Activated naive CD8-positive, alpha-beta T cell treated with anti-CD3 and anti-CD28 coated beads for 36 hours (primary cell): Measurements from ENCODE around the gene MLLT3. TPM values are rescaled to one million over a fixed set of nuclear protein-coding genes. Genes with fewer than 3 reads are reported as not detected.

ENCODE experiments used
- DNase-seq: peaks from one replicate; pipeline ENCODE4 v3.0.0; 2021
- H3K27ac Mint-ChIP-seq: one replicate; pipeline ENCODE4 v1.8.0; 2022; ENCODE audit warnings: mild to moderate bottlenecking, moderate library complexity, mixed read lengths
- H3K27me3 Mint-ChIP-seq: one replicate; pipeline ENCODE4 v1.8.0; 2022; ENCODE audit warnings: mild to moderate bottlenecking, mixed read lengths
- H3K36me3 Mint-ChIP-seq: one replicate; pipeline ENCODE4 v1.8.0; 2021; ENCODE audit warnings: mild to moderate bottlenecking, mixed read lengths
- H3K4me1 Mint-ChIP-seq: one replicate; pipeline ENCODE4 v1.8.0; 2021; ENCODE audit warnings: mixed read lengths
- H3K4me3 Mint-ChIP-seq: one replicate; pipeline ENCODE4 v1.8.0; 2022; ENCODE audit warnings: mild to moderate bottlenecking, moderate library complexity, mixed read lengths
- H3K9me3 Mint-ChIP-seq: one replicate; pipeline ENCODE4 v1.8.0; 2022; ENCODE audit warnings: mixed read lengths
- total RNA-seq, 2 experiments: library from RNA; stranded (reverse); gene quantifications; one replicate each; pipeline ENCODE4 v1.2.3, GENCODE V29; 2021

MLLT3 gene
- total RNA-seq, 2 experiments from 2014 or later = 68.0 to 69.9 TPM

GRCh38 chr9:20540169-20540863 lies 82.0 kb downstream of the MLLT3 start:
- Mint-ChIP-seq H3K27me3 (no peaks in the 10 kb centered on the region), H3K27ac (no peak overlapping the region), H3K4me1 (peaks cover 49% of the 10 kb centered on the region), H3K9me3 (peaks cover 29% of the 10 kb centered on the region), H3K36me3 (peaks cover 57% of the 10 kb centered on the region), H3K4me3 (no peak overlapping the region)
- DNase-seq = no peak

GRCh38 chr9:20538956-20539355 lies 83.3 kb downstream of the MLLT3 start:
- H3K27ac Mint-ChIP-seq = no peak overlapping the region
- peaks cover 43% of the 10 kb centered on the region for H3K4me1 Mint-ChIP-seq
- no peak overlapping the region for H3K4me3 Mint-ChIP-seq

GRCh38 chr9:20538092-20538491 lies 84.2 kb downstream of the MLLT3 start:
- no peak overlapping the region for H3K27ac Mint-ChIP-seq
- peaks cover 39% of the 10 kb centered on the region for H3K4me1 Mint-ChIP-seq
- peaks cover 49% of the 10 kb centered on the region for H3K36me3 Mint-ChIP-seq
- H3K27me3 Mint-ChIP-seq = no peaks in the 10 kb centered on the region
- peaks cover 28% of the 10 kb centered on the region for H3K9me3 Mint-ChIP-seq
- no peak for DNase-seq
- H3K4me3 Mint-ChIP-seq = no peak overlapping the region

More at GRCh38 chr9:20538956-20539355, 83.3 kb downstream of the MLLT3 start:
- no peaks in the 10 kb centered on the region for H3K27me3 Mint-ChIP-seq
- no peak for DNase-seq
- peaks cover 28% of the 10 kb centered on the region for H3K9me3 Mint-ChIP-seq
- peaks cover 51% of the 10 kb centered on the region for H3K36me3 Mint-ChIP-seq

GRCh38 chr9:20537294-20537693 lies 85.0 kb downstream of the MLLT3 start:
- Mint-ChIP-seq H3K27me3 (no peaks in the 10 kb centered on the region), H3K27ac (no peak overlapping the region), H3K36me3 (peaks cover 43% of the 10 kb centered on the region), H3K9me3 (peaks cover 27% of the 10 kb centered on the region), H3K4me1 (peaks cover 31% of the 10 kb centered on the region), H3K4me3 (no peak overlapping the region)
- DNase-seq = no peak

- Mint-ChIP-seq H3K27ac (no peak overlapping the region), H3K4me1 (peaks cover 50% of the 10 kb centered on the region), H3K9me3 (peaks cover 2% of the 10 kb centered on the region), H3K27me3 (no peaks in the 10 kb centered on the region), H3K4me3 (no peak overlapping the region), H3K36me3 (peaks cover 13% of the 10 kb centered on the region)
- DNase-seq = no peak
These were observed 89.7 kb downstream of the MLLT3 start for GRCh38 chr9:20532584-20532983.

- DNase-seq = no peak
- no peaks in the 10 kb centered on the region for H3K27me3 Mint-ChIP-seq
- peaks cover 60% of the 10 kb centered on the region for H3K4me1 Mint-ChIP-seq
- H3K9me3 Mint-ChIP-seq = peaks cover 2% of the 10 kb centered on the region
- H3K36me3 Mint-ChIP-seq = peaks cover 13% of the 10 kb centered on the region
- no peak overlapping the region for H3K27ac Mint-ChIP-seq
- no peak overlapping the region for H3K4me3 Mint-ChIP-seq
These were observed 92.5 kb downstream of the MLLT3 start for GRCh38 chr9:20529837-20530236.

GRCh38 chr9:20528253-20528652 lies 94.0 kb downstream of the MLLT3 start:
- H3K27ac Mint-ChIP-seq = no peak overlapping the region
- no peaks in the 10 kb centered on the region for H3K9me3 Mint-ChIP-seq
- H3K4me3 Mint-ChIP-seq = no peak overlapping the region
- no peaks in the 10 kb centered on the region for H3K27me3 Mint-ChIP-seq
- H3K4me1 Mint-ChIP-seq = peaks cover 64% of the 10 kb centered on the region
- H3K36me3 Mint-ChIP-seq = peaks cover 14% of the 10 kb centered on the region
- DNase-seq = no peak

- Mint-ChIP-seq H3K9me3 (no peaks in the 10 kb centered on the region), H3K27me3 (no peaks in the 10 kb centered on the region), H3K4me1 (peaks cover 72% of the 10 kb centered on the region), H3K27ac (no peak overlapping the region), H3K4me3 (no peak overlapping the region), H3K36me3 (peaks cover 18% of the 10 kb centered on the region)
- DNase-seq = no peak
These were observed 95.6 kb downstream of the MLLT3 start for GRCh38 chr9:20526500-20527319.

GRCh38 chr9:20524776-20525175 lies 97.5 kb downstream of the MLLT3 start:
- H3K27me3 Mint-ChIP-seq = no peaks in the 10 kb centered on the region
- peaks cover 73% of the 10 kb centered on the region for H3K4me1 Mint-ChIP-seq
- H3K36me3 Mint-ChIP-seq = peaks cover 24% of the 10 kb centered on the region
- no peaks in the 10 kb centered on the region for H3K9me3 Mint-ChIP-seq
- no peak for DNase-seq
- H3K27ac Mint-ChIP-seq = no peak overlapping the region
- no peak overlapping the region for H3K4me3 Mint-ChIP-seq

- H3K36me3 Mint-ChIP-seq = peaks cover 36% of the 10 kb centered on the region
- peaks cover 66% of the 10 kb centered on the region for H3K4me1 Mint-ChIP-seq
- no peaks in the 10 kb centered on the region for H3K27me3 Mint-ChIP-seq
- DNase-seq = no peak
- no peak overlapping the region for H3K4me3 Mint-ChIP-seq
- peaks cover under 1% of the 10 kb centered on the region for H3K9me3 Mint-ChIP-seq
- no peak overlapping the region for H3K27ac Mint-ChIP-seq
These were observed 103.6 kb downstream of the MLLT3 start for GRCh38 chr9:20518737-20519136.

GRCh38 chr9:20513126-20513913 lies 109.0 kb downstream of the MLLT3 start:
- Mint-ChIP-seq H3K4me1 (peaks cover 70% of the 10 kb centered on the region), H3K36me3 (peaks cover 33% of the 10 kb centered on the region), H3K27me3 (no peaks in the 10 kb centered on the region), H3K27ac (peak overlapping the region; percentile 26), H3K9me3 (peaks cover 4% of the 10 kb centered on the region), H3K4me3 (no peak overlapping the region)
- no peak for DNase-seq

GRCh38 chr9:20512636-20513035 lies 109.7 kb downstream of the MLLT3 start:
- Mint-ChIP-seq H3K9me3 (peaks cover 4% of the 10 kb centered on the region), H3K4me1 (peaks cover 74% of the 10 kb centered on the region), H3K36me3 (peaks cover 29% of the 10 kb centered on the region), H3K4me3 (no peak overlapping the region), H3K27ac (no peak overlapping the region), H3K27me3 (no peaks in the 10 kb centered on the region)
- no peak for DNase-seq

GRCh38 chr9:20512106-20512505 lies 110.2 kb downstream of the MLLT3 start:
- no peak for DNase-seq
- Mint-ChIP-seq H3K4me3 (no peak overlapping the region), H3K4me1 (peaks cover 76% of the 10 kb centered on the region), H3K27ac (no peak overlapping the region), H3K27me3 (no peaks in the 10 kb centered on the region), H3K36me3 (peaks cover 28% of the 10 kb centered on the region), H3K9me3 (peaks cover 4% of the 10 kb centered on the region)

GRCh38 chr9:20511686-20512085 lies 110.6 kb downstream of the MLLT3 start:
- H3K9me3 Mint-ChIP-seq = peaks cover 4% of the 10 kb centered on the region
- peaks cover 79% of the 10 kb centered on the region for H3K4me1 Mint-ChIP-seq
- DNase-seq = no peak
- H3K36me3 Mint-ChIP-seq = peaks cover 28% of the 10 kb centered on the region
- H3K27me3 Mint-ChIP-seq = no peaks in the 10 kb centered on the region
- H3K4me3 Mint-ChIP-seq = no peak overlapping the region
- H3K27ac Mint-ChIP-seq = no peak overlapping the region

GRCh38 chr9:20509466-20509865 lies 112.8 kb downstream of the MLLT3 start:
- Mint-ChIP-seq H3K4me1 (peaks cover 72% of the 10 kb centered on the region), H3K36me3 (peaks cover 34% of the 10 kb centered on the region), H3K27ac (no peak overlapping the region), H3K9me3 (peaks cover 4% of the 10 kb centered on the region), H3K27me3 (no peaks in the 10 kb centered on the region), H3K4me3 (no peak overlapping the region)
- DNase-seq = no peak
